GM10847 (cell line): ENCODE measurements around the gene ADGRL3.

Experiments used
- POLR2A ChIP-seq: IDR thresholded peaks from 2 replicates; pipeline ENCODE4 v1.6.1; 2011; ENCODE audit not compliant: insufficient read length; ENCODE audit errors: extremely low read depth

The ADGRL3 gene

DNA sequence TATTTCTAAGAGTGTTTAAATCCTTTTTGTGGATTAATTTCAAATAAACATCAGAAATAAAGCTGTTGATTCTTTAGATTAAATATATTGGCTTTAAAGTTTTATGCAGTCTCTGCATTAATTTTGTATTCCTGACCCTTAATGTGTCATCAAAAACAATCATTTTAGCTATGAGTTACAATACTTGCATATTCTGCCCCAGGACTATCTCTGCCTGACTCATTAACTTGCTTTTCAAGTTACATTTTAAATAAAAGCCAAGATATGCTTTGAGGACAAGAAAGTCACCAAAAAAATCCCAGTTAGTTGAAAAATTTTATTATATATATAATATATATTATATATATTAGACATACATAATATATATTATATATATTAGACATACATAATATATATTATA lies 208.7 kb downstream of the ADGRL3 start:
- TF ChIP-seq POLR2A, result no peak

DNA sequence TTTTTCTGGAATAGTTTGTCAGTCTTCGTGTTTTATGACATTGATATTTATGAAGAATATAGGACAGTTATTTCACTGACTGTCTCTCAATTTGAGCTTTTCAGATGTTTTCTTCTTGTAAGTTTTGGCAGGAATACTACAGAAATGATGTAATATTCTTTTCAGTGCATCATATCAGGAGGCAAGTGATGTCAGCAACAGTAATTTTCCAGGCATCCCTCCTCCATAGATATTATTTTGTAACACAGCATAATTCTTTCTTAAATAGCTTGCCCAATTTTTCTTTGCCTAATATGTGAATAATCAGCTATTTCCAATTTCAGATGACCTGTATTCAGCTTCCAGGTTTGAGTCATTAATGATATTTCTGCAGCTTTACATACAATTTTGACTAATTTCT lies 211.1 kb downstream of the ADGRL3 start:
- TF ChIP-seq POLR2A, result no peak

DNA sequence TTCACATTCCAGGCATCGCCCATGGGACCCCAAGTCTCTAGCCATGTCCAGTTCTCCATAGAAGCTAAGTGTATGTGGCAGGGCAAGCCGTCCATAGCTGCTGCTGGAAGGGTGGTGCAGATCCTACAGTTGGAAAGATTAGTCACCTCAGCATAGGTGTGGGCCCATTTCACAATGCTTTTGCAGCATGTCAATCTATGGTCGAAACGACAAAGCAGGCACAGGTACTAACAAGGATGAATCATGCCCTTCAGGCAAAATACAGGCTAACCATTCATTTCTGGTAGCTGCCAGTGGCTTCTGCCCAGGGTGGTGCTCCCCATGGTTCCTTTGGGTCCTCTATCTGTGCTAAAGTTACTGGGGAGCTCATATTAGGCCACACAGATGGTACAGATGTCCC lies 225.2 kb downstream of the ADGRL3 start:
- no peak for TF ChIP-seq POLR2A

DNA sequence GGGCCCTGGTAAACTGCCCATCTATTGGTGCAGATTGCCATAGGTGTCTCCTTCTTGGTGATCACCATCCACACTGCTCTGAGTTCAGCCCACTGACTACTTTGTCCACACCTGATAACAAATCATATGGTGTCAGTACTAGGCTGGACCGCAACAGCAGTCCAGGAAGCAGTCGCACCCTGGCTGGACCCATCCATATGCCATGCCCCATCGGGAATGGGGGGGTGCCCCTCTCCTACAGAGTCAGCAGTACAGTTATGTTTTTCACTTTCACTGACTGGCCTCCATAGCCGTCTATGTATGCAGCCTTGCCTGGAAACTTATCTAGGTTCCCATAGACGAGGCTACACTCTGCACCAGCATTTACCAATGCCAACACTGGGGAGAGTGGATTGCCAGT lies 226.1 kb downstream of the ADGRL3 start:
- no peak for TF ChIP-seq POLR2A

DNA sequence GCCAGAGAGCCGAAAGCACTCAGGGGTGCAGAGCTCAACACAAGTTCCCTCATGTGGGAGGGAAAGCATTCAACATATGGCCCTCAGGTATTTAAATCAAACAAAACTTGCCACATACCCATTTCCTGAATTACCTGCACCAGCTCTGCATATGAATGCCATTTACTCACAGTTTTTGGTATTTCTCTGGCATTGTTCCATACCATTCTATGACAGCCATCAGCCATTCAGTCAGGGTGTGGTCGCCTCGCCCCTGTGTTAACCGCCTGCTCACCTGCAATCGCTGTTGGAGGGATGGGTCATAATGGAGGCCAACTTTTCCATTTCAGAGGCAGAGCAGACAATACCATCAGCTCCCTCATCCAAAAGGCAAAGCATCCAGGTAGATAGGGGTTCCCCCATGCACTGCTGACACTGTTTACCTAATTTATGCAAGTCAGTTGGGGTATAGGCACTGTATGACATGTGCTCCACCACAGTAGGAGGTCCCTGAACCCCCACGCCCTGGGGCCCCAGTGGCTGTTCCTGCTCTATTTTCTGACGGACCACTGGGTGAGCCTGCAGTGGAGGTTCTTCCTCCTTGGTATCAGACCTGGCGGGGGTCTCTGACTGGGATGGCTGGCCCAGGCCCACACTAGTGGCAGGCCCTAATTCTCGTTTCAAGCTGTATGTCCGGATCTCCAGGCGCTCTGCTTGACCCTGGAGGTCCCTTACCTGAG lies 227.1 kb downstream of the ADGRL3 start:
- no peak for TF ChIP-seq POLR2A

DNA sequence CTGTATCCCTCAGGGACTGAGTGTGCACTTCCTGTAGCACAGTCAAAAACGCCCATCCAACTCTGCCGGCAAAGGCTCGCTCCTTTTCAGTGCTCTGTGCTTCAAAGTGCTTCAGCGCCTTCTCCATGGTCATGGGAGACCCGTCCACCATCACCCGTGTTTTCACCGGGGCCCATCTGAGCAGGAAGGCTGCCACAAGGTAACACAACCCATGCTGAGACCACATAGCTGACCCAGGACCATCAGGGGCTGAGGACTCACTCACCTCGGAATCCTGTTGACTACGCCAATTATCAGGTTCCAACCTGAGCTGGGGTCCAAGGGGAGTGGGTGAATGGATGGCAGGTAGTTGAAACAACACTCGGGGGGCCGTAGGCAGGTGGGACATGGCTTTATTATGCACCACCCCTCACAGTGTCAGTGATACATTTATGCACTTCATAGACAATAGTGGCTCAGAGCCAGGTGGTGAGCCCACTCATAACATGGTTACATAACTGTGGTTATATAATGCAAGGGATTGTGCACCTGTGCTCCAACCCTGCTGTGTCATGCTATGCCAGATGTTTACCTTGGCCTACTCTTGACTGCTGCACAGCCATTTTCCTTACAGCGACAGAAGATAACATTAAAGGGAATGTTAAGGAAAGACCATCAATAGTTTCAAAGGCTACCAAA lies 227.8 kb downstream of the ADGRL3 start:
- no peak for TF ChIP-seq POLR2A

DNA sequence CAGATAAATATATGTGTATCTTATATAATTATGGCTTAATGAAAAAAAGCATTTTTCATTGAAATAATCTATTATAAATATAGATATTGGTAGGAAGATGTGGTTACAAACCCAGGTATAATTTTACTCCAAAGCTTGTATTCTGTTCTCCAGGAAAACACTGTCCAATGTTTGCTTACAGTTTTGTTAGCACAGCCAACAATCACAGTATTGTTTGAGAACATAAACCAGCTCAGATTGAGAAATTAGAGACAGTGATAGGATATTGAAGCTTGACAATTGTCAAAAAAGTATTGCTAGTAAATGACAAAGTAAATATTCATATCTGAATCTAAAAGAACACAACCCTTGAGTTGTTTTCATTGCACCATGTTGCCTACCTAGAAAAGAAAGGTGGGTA lies 228.8 kb downstream of the ADGRL3 start:
- no peak for TF ChIP-seq POLR2A

DNA sequence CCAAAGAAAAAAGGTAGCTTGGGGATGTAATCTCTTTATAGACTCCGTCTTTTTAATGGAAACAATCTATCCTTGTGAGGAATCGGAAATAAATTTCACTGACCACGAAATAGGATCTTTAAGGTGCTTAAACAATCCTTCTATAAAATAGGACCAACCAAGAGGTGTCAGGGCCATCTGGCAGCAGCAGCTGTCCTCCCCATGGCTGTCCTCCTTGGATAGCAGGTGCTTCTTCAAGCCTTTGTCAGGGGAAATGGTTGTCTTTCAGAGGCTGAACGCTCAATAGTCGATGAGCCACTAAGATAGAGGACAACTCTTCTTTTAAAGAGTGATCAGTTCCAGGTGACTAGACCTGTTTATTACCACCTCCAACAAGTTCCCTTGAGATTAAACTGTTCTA lies 231.0 kb downstream of the ADGRL3 start:
- no peak for TF ChIP-seq POLR2A

DNA sequence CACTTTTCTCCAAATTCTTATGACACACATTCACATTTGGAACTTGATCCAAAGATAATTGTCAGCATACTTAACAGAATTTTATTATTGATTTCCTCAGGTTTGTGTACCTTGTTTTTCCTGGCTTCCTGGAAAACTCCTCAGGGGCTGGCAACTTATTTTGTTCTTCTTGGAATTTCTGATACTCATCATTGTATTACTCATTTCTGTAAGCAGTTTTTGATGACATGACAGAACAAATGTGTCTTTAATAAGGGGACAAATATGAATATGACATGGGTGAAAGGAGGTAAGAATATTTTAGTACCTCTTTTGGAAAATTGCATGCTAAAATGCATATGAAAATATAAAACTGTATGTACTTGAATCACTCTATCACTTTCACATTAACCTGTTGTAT lies 237.8 kb downstream of the ADGRL3 start:
- no peak for TF ChIP-seq POLR2A

DNA sequence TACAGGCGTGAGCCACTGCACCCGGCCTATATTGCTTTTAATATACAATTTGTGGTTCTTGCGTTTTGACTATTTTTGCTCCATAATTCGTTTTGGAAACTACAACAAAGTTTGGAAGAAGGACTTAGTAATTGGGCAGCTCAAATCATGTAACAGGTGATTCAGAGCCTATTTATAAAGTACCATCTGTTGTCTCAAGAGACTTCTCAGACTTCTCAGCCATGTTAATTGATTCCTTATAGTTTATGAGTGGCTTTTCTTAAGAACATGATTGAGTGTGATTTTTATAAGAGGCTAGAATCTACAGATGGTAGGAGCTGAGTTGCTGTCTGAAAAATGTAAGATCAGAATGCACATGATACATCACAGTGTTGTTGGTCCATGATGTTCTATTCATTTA lies 240.2 kb downstream of the ADGRL3 start:
- TF ChIP-seq POLR2A, result no peak

DNA sequence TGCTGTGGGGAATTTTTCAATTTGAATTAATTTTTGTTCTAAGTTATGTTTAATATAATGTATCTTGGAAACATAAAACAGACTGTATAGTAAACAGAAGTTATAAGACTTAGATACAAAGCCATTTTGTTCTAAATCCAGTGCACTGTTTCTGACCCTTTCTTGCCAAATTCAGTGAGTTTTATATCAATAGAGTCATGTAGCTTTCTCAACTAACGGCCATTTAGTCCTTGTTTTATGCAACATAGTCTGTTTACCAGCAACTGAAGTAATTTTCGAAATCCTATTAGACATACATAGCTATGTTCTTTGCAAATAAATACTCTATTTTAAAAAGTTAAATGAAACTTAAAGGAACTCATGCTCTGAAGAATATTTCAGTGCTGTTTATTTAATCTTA lies 242.8 kb downstream of the ADGRL3 start:
- TF ChIP-seq POLR2A, result no peak

DNA sequence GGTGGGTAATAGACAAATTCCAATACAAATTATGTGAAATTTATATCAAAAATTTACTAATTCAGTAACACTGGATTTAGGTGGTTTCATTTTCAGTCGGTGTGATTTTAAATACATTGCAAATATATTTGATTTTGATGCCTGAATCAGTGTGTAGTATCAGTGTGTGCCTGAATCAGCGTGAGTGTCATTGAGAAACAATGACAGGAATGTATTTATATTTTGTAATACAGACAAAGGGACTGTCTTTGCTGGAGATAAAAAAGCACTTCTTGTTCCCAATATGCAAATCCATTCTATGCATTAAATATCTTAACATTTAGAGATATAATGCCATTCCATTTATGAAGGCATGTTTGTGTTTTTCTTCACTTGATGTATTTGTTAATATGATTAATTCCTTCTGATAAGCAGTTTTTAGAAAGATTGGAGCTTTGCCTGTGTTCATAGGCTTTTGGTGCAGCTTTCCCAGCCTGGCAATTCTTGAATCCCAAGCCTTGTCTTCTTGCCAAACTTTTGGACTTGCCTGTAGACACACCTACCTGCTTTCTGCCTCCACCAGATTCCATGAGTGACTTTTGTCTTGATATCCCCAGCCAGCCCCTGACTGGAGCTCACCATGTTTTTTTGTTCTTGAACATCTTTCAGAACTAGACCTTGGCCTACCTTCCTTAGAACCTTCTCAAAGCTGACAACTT lies 243.8 kb downstream of the ADGRL3 start:
- TF ChIP-seq POLR2A, result no peak

DNA sequence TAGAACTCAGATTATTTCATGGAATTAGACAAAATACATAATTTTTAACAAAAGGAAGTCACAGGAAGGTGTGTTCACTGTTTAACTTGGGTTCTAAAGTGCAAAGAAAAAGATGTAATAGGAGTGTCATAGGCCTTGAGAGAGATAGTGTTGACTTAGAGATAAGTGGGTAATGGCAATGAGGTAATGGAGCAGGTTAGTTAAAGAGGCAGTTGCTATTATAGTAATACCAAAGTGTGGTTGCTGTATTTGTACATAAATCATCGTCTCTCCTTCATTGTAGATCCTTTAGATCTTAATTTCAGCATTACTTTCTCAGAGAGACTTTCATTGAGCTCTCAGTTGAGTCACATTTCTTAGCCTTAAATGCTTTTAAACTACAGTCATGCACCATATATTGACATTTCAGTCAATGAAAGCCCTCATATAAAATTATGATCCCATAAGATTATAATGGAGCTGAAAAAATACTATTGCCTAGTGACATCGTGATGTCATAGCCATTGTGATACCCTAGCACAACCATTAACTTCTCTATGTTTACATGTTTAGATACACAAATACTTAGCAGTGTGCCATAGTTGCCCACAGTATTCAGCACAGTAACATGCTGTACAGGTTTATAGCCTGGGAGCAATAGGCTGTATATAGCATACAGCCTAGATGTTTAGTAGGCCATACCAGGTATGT lies 245.4 kb downstream of the ADGRL3 start:
- TF ChIP-seq POLR2A, result no peak

DNA sequence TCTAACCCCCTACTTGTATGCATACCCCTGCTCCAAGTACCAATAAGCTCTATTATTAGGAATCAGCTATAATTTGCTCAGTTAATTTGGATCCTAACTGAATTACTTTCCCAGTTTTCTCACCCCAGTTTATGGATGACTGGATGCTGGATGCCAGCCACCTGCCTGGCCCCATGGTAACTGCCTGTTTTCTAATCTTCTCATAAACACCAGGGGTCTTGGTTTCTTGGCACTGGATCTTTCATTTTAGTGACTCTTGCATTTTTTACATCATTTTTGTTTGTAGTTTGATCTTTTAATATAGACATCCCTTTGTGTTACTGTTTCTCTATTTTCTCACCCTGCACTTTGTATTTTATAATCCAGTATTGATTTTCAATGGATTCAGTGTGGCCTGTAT lies 246.8 kb downstream of the ADGRL3 start:
- TF ChIP-seq POLR2A, result no peak

DNA sequence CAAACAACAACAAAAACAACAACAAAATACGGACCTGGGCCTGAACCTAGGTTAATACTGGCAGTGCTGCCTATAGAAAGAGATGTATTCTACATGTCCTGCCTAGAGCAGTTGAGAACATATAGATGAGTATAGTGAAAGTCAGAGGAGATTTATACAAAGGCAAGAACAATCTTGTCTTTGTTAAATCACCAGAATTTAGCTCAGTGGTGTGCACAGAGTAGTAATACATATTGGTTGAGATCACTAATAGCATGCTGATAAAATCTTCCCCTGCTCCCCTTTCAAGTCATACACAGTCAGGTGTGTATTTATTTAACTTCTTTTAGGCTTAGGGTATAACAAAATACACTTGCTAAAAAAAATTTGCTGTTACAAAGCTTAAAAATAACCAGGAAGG lies 247.8 kb downstream of the ADGRL3 start:
- TF ChIP-seq POLR2A, result no peak

DNA sequence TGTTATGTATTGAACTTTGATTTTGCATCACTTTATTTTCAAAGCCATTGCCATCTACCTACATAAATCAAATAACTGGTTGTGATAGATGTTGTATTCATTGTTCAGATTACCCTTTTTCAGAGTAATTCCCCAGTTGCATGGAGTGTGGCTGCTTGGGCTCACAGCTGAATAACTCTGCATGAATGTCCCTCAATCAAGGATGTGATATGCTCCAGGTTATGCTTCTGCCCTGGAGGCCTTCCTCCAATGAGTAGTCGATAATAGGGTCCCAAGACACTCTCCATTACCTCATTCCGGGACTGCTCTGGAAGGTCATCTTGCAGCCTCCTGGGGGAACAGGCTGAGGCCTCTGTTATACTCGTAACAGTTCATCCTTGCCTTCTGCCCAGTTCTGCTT lies 251.8 kb downstream of the ADGRL3 start:
- no peak for TF ChIP-seq POLR2A
